Activated T-helper 1 cell treated with anti-CD3 and anti-CD28 coated beads, Interleukin-12 subunit alpha, Interleukin-12 subunit beta, Interleukin-2, Interleukin-4 antibody, amounts not matched to agents 30 ng/mL and 10 ng/mL and 1 ng/mL, durations not matched to agents 14 hours and 24 hours and 36 hours (primary cell): ENCODE data around the gene EPHX1. TPM values are rescaled to one million over a fixed set of nuclear protein-coding genes. Genes with fewer than 3 reads are reported as not detected.
"Not testable (repeated sequence)": the region's sequence is repeated elsewhere in the genome, so short reads cannot be mapped to it uniquely, and the experiment has no call there.

Experiments used
- DNase-seq: peaks from one replicate; pipeline ENCODE4 v3.0.0; 2021; ENCODE audit warnings: low spot score
- H3K27ac Mint-ChIP-seq: one replicate; pipeline ENCODE4 v1.8.0; 2021; ENCODE audit warnings: mild to moderate bottlenecking, mixed read lengths
- H3K27me3 Mint-ChIP-seq: one replicate; pipeline ENCODE4 v1.8.0; 2022; ENCODE audit warnings: mild to moderate bottlenecking, moderate library complexity, mixed read lengths; ENCODE audit not compliant: insufficient read depth
- H3K36me3 Mint-ChIP-seq: one replicate; pipeline ENCODE4 v1.8.0; 2021; ENCODE audit warnings: low read depth, mixed read lengths
- H3K4me1 Mint-ChIP-seq: one replicate; pipeline ENCODE4 v1.8.0; 2021; ENCODE audit warnings: low read depth, mixed read lengths
- H3K4me3 Mint-ChIP-seq: one replicate; pipeline ENCODE4 v1.8.0; 2021; ENCODE audit warnings: mild to moderate bottlenecking, moderate library complexity, mixed read lengths
- H3K9me3 Mint-ChIP-seq: one replicate; pipeline ENCODE4 v1.8.0; 2021; ENCODE audit warnings: mixed read lengths
- intact Hi-C: fragments of 100-400 bp; cut with micrococcal nuclease; formaldehyde crosslinking; loops from one replicate; pipeline ENCODE4 v1.15.1; 2024
- total RNA-seq: library from RNA; stranded (reverse); gene quantifications from 2 replicates; pipeline ENCODE4 v1.2.3, GENCODE V29; 2022

EPHX1 gene
- total RNA-seq, 1 donor from 2014 or later, result 1.6 TPM

DNA sequence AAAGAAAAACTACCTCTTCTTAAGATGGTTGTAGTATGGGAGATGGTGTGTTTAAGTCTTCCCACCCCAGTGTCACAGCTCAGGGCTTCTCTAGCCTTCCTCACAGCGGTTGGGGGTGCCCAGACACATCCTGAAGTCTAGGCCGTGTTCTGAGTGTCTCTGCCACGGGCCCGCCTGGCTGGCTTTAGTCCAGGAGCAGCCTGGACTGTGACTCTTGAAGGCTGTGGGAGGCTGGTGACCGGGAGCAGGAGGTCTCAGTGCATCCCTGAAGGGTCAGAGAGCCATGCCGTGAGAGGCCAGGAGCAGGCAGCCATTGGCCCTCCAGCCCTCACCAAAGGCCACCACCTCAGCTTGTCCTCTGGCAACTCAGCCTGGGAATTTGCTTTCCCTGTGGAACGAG lies 4.5 kb downstream of the EPHX1 start:
- DNase-seq, result no peak
- intact Hi-C loops, result no loop called here
- H3K27me3 Mint-ChIP-seq, result peaks cover 17% of the 10 kb centered on the region
- no peaks in the 10 kb centered on the region for H3K36me3 Mint-ChIP-seq
- peaks cover 14% of the 10 kb centered on the region for H3K4me1 Mint-ChIP-seq
- H3K9me3 Mint-ChIP-seq, result no peaks in the 10 kb centered on the region
- H3K4me3 Mint-ChIP-seq, result no peak overlapping the region
- no peak overlapping the region for H3K27ac Mint-ChIP-seq

DNA sequence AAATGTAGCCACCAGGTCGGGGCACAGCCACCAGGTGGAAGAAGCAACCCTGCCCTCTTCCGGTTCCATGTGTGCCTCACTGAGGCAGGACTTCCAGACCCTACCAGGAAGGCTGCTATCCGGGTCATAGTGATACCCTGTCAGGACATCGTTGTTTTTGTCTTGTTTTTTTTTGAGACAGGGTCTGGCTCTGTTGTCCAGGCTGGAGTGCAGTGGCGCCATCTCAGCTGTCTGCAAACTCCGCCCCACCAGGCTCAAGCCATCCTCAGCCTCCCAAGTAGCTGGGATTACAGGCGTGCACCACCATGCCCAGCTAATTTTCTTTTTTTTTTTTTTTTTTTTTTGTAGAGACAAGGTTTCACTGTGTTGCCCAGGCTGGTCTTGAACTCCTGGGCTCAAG lies 5.2 kb downstream of the EPHX1 start:
- H3K27ac Mint-ChIP-seq, intact Hi-C loops, H3K9me3 Mint-ChIP-seq, H3K4me3 Mint-ChIP-seq, DNase-seq, H3K36me3 Mint-ChIP-seq: not testable (repeated sequence)
- Mint-ChIP-seq H3K27me3 (peaks cover 12% of the 10 kb centered on the region), H3K4me1 (peaks cover 14% of the 10 kb centered on the region)

DNA sequence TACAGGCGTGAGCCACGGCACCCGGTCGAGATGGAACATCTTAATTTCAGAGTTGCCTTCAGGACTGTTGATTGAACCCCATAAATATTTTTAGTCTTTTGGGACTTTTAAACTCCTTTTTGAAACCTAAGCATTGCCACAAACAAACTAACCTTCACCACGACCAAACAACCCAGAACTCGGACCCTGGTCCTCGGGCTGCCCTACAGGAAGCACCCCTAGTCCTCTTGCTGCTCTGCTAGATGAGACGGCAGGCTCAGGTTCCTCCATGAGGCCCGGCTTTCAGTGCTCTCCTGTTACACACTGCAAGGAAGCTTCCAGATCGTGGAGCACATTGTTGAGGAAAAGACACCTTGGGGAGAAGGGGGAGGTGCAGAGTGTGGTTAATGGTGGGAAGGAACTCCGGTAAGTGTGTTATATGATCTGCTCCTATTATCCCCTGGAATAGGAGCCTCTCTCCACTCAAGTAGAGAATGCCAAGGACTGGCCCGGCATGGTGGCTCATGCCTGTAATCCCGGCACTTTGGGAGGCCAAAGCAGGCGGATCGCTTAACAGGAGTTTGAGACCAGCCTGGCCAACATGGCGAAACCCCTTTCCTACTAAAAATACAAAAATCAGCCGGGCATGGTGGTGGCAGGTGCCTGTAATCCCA lies 5.7 kb downstream of the EPHX1 start:
- Mint-ChIP-seq H3K27me3 (peaks cover 8% of the 10 kb centered on the region), H3K27ac (no peak overlapping the region), H3K36me3 (no peaks in the 10 kb centered on the region), H3K9me3 (no peaks in the 10 kb centered on the region), H3K4me3 (no peak overlapping the region), H3K4me1 (peaks cover 10% of the 10 kb centered on the region)
- DNase-seq, result no peak
- intact Hi-C loops, result no loop called here

DNA sequence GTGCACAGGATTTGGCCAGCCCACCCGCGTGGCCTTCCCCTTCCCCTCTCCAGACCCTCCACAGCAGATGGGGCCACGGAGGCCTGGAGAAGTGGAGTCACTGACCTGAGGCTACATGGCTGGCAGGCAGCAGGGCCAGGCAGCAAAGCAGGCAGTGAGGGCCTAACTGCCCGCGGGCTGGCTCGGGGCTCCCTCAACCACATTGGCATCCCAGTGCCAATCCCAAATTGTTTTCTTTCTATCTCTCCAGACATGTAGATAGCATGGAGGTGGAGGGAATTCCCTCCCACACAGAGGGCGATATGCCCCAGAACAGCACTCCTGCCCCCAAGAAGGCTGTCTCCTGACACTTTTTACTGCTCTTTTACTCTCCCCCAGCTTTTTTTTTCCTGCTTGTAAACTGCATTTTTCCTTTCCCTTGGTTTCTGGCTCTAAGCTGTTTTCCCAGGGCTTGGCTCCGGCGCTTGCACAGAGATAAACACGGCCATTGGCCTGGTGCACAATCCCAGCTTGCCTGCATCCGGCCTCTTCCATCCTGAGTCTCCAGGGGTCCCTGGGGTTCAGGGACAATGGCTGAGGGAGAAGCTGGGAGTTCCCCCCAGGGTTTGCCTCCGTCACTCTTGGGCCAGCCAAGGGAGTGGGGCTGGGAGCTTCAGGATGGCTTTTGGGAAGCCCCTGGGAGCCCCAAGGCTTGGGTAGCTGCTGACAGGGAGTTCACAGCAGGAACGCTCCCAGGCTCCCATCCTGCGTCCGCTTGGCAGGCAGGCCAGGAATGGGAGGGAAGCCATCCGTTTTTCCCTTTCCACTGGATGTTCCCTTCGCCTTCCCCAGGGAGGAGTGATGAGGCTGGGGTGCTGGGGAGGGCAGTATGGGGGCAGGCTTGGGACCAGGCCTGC lies 7.0 kb downstream of the EPHX1 start:
- H3K4me1 Mint-ChIP-seq, result peaks cover 7% of the 10 kb centered on the region
- no peak for DNase-seq
- H3K36me3 Mint-ChIP-seq, result no peaks in the 10 kb centered on the region
- H3K27ac Mint-ChIP-seq, result no peak overlapping the region
- intact Hi-C loops, result no loop called here
- no peak overlapping the region for H3K4me3 Mint-ChIP-seq
- H3K27me3 Mint-ChIP-seq, result peaks cover 3% of the 10 kb centered on the region
- H3K9me3 Mint-ChIP-seq, result no peaks in the 10 kb centered on the region

DNA sequence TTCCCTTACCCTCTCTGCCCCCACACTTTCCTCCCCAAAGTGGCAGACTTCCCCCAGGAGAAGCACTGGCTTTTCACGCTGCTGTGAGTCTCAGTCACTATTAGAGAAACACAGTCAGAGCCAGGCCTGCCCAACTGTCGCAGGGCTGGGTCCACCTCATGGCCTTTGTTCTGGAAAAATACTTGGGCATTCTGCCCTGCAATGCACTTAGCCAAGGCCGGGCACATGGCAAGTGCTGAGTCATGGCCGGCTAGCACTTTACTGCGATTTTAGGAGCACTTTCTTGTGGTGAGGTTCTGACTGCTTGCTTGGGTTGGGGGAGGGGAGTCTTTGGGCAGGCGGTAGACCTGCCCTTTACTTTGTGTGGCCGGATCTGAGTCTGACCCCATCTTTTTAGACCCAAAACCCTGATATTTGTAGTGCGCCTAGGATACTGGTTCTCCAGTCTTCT lies 7.7 kb downstream of the EPHX1 start:
- peaks cover 3% of the 10 kb centered on the region for H3K27me3 Mint-ChIP-seq
- no peak overlapping the region for H3K4me3 Mint-ChIP-seq
- no peak overlapping the region for H3K27ac Mint-ChIP-seq
- H3K9me3 Mint-ChIP-seq, result no peaks in the 10 kb centered on the region
- intact Hi-C loops, result no loop called here
- peaks cover 7% of the 10 kb centered on the region for H3K4me1 Mint-ChIP-seq
- no peaks in the 10 kb centered on the region for H3K36me3 Mint-ChIP-seq
- no peak for DNase-seq

DNA sequence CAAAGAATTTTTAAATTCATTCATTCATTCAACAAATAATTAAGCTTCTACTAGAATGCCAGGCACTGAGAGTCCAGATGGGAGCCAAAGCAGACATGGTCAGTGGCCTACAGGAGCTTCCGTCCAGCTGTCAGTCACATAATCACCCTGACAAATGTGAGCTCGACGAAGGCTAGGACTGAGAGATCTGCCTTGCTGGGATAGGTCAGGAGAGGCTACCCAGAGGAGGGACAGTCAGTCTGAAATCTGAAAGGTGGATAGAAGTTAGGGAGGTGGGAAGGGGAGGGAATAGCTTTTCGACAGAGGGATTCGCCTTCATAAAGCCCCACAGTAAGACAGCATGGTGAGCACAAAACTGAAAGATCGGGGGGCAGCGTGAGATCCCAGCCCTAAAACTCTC lies 8.3 kb downstream of the EPHX1 start:
- Mint-ChIP-seq H3K27me3 (peaks cover 3% of the 10 kb centered on the region), H3K27ac (no peak overlapping the region), H3K9me3 (no peaks in the 10 kb centered on the region), H3K36me3 (no peaks in the 10 kb centered on the region), H3K4me3 (no peak overlapping the region), H3K4me1 (peaks cover 7% of the 10 kb centered on the region)
- intact Hi-C loops, result no loop called here
- DNase-seq, result no peak

DNA sequence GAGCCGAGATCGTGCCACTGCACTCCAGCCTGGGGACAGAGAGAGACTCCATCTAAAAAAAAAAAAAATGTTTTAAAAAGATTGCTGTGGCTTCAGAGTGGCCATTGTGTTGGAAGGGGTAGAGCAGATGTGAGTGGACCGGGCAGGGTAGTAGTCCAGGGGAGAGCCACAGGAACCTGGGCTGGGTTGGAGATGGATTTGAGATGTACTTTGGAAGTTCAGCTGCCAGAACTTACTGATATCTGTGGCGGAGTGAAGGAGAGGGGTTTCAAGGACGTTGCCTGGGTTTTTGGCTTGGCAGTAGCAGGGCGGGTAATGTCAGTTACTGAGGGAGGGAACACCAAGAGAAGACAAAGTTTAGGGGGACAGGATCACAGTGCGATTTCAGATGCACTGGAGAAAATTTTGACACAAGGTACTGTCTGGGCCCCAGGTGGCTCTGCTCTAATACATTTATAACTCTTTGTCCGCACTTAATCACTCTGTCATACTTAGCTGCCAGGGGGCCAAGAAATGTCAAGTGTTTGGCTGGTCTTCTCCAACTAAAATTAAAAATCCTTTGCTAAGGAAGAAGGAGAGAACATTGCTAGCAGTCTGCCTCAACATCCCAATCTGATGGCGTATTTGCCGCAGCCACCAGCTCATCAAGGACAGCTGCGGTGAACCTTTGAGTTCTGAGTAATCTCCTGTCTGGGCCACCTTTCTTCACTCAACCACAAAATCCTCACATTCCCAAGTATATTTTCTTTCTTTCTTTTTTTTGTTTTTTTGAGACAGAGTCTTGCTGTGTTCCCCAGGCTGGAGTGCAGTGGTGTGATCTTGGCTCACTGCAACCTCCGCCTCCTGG lies 9.6 kb downstream of the EPHX1 start:
- no peaks in the 10 kb centered on the region for H3K36me3 Mint-ChIP-seq
- no peak overlapping the region for H3K27ac Mint-ChIP-seq
- no peak overlapping the region for H3K4me3 Mint-ChIP-seq
- no peak for DNase-seq
- intact Hi-C loops, result no loop called here
- peaks cover 3% of the 10 kb centered on the region for H3K27me3 Mint-ChIP-seq
- peaks cover 7% of the 10 kb centered on the region for H3K4me1 Mint-ChIP-seq
- H3K9me3 Mint-ChIP-seq, result no peaks in the 10 kb centered on the region

DNA sequence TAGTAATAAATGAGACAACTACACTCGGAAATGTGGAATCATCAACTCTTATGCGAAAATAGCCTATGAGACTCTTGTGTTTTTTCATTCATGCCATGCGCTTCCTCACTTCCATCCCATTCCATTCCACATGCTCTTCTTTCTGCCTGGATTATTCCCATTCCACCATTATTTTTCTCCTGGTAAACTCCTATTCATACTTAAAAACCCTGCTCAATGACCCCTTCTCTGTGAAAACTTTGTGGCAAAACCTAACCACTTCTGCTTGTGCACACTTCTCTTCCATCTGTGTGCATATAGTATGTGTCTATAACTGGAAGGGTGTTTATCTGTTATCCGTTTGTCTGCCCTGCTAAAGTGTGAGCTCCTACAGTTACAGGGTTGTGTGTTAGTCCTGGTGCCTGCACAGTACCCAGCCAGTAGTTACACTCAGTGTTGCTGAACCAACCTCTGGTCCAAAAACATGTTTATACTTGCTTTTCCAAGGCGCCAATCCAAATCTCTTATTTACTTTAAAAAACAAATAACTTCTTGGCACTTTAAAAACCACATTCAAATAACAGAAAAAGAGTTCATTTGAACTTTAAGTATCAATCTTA lies 10.7 kb downstream of the EPHX1 start:
- Mint-ChIP-seq H3K27me3 (peaks cover 3% of the 10 kb centered on the region), H3K27ac (no peak overlapping the region), H3K36me3 (no peaks in the 10 kb centered on the region), H3K4me1 (peaks cover 7% of the 10 kb centered on the region), H3K4me3 (no peak overlapping the region), H3K9me3 (no peaks in the 10 kb centered on the region)
- intact Hi-C loops, result no loop called here
- no peak for DNase-seq

DNA sequence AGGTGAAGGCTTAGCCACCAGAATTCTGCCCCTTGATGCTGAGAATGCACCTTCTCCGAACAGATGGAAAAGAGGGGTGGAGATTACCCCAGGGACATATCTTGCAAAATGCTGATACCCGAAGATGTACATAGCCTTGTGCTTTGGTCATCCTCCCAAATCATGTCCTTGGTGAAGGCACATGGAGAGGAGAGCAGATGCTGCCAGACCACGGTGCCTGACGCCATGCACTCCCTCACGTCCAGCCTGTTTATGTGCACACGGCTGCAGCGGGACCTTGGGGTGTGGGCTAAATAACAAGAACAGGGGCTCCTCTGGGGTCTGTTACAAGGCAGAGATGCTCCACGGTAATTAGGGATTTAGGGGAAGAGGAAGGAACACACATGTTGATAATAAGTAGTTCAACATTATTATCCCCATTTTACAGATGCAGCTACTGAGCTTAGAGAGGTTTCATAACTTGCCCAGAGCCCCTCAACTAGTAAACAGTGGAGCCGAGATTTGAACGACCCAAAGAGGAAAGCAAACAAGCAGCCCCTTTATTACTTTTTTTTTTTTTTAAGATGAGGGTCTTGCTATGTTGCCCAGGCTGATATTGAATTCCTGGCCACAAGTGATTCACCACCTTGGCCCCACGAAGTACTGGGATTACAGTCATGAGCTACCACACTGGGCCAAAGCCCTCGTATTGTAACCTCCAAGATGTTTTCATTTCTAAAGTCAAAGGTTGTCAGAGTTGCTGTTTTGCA lies 12.9 kb downstream of the EPHX1 start:
- no peaks in the 10 kb centered on the region for H3K9me3 Mint-ChIP-seq

DNA sequence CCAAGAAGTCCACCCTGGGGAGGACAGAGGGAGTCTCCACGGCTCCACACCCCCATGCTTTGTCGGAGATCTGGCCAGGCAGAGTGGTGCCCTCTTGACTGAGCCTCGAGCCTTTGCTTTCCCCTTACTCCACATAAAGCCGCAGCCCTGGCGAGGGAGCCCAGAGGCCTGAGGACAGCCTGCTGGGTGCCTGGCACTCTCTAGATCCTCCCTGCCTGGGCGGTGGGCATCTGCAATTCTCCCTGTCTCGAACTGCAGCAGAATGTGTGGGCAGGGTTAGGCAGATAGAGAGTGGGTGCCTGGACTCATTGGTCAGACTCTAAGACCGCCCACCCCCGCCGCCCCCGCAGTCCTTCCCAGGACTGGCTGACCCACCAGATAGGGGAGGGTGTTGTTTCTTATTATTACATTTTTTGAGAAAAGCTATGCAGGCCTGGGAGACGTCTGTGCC lies 13.9 kb downstream of the EPHX1 start:
- no peak overlapping the region for H3K27ac Mint-ChIP-seq
- intact Hi-C loops, result no loop called here

More for the DNA sequence above, 12.9 kb downstream of the EPHX1 start:
- no peak overlapping the region for H3K27ac Mint-ChIP-seq
- intact Hi-C loops, result no loop called here
- H3K36me3 Mint-ChIP-seq, result no peaks in the 10 kb centered on the region
- H3K4me3 Mint-ChIP-seq, result no peak overlapping the region
- no peak for DNase-seq
- peaks cover 3% of the 10 kb centered on the region for H3K27me3 Mint-ChIP-seq
- H3K4me1 Mint-ChIP-seq, result peaks cover 5% of the 10 kb centered on the region

DNA sequence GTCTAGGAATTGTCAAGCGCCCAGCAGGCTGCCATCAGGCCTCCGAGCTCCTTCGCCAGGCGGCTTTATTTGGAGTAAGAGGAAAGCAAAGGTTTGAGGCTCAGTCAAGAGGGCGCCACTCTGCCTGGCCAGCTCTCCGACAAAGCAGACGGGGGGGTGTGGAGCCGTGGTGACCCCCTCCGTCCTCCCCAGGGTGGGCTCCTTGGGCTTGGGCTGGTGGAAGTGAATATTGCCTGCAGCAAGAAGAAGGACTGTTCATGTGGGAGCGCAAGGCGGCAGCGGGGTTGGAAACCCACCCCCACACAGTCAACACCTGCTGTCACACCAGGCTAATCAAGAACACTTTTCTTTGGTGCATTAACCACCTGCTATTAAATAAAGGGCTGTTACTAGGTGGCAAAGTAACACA lies 14.6 kb downstream of the EPHX1 start:
- Mint-ChIP-seq H3K27ac (no peak overlapping the region), H3K36me3 (no peaks in the 10 kb centered on the region), H3K4me1 (no peaks in the 10 kb centered on the region), H3K4me3 (no peak overlapping the region), H3K9me3 (no peaks in the 10 kb centered on the region), H3K27me3 (peaks cover 3% of the 10 kb centered on the region)
- no peak for DNase-seq
- intact Hi-C loops, result no loop called here

More for the DNA sequence above, 13.9 kb downstream of the EPHX1 start:
- Mint-ChIP-seq H3K36me3 (no peaks in the 10 kb centered on the region), H3K27me3 (peaks cover 3% of the 10 kb centered on the region), H3K4me1 (no peaks in the 10 kb centered on the region), H3K4me3 (no peak overlapping the region), H3K9me3 (no peaks in the 10 kb centered on the region)
- DNase-seq, result no peak

DNA sequence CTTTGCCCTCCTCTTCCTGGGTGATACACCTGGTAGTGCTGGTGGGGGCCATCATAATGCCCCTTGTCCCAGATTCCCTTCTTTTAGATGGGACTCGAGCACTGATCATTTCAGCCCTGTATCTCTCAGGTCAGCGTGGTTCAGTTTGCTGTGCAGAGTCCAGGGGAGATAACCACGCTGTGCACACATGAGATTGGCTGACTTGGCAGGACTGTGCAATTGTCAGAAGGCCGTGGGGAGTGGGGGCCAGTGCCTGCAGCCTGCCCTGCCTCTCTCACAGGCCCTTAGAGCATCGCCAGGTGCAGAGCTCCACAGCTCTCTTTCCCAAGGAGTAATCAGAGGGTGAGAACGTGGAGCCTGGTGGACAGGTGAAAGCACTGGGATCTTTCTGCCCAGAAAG lies 15.2 kb downstream of the EPHX1 start:
- Mint-ChIP-seq H3K4me1 (no peaks in the 10 kb centered on the region), H3K4me3 (no peak overlapping the region), H3K27me3 (peaks cover 3% of the 10 kb centered on the region), H3K36me3 (no peaks in the 10 kb centered on the region), H3K9me3 (no peaks in the 10 kb centered on the region), H3K27ac (no peak overlapping the region)
- no peak for DNase-seq
- intact Hi-C loops, result no loop called here
